Heart right ventricle (tissue), 16 donors: ENCODE data around the gene CSMD2. TPM values are rescaled to one million over a fixed set of nuclear protein-coding genes. Genes with fewer than 3 reads are reported as not detected.

Experiments
- ATAC-seq, 8 donors: fragments of 200-7000 bp; cut with Tn5 transposase; one replicate each; pipeline ENCODE4 v1.9.1; 2020; ENCODE audit warnings: mild to moderate bottlenecking in 8 of 8, moderate library complexity in 8 of 8, moderate number of reproducible peaks in 1 of 8
- DNase-seq, 2 donors: peaks; one replicate each; pipeline ENCODE4 v3.0.0-alpha.2; 2020
- H3K27ac ChIP-seq, 10 donors: fragments of 200-600 bp; sonication (generic) in 2 of 10; one replicate each; pipeline versions ENCODE4 v1.5.0 to v1.8.0; 2020 to 2022; ENCODE audit warnings: mild to moderate bottlenecking in 3 of 10
- H3K27me3 ChIP-seq, 7 donors: fragments of 200-600 bp; one replicate each; pipeline ENCODE4 v1.8.0; 2021 to 2022; ENCODE audit warnings: mild to moderate bottlenecking in 2 of 7
- H3K36me3 ChIP-seq, 9 donors: fragments of 200-600 bp; sonication (generic) in 1 of 9; one replicate each; pipeline versions ENCODE4 v1.5.0 to v1.8.0; 2020 to 2022; ENCODE audit warnings: mild to moderate bottlenecking in 2 of 9
- H3K4me1 ChIP-seq, 9 donors: fragments of 200-600 bp; sonication (generic) in 1 of 9; one replicate each; pipeline versions ENCODE4 v1.5.0 to v1.8.0; 2020 to 2022; ENCODE audit warnings: mild to moderate bottlenecking in 4 of 9
- H3K4me3 ChIP-seq, 10 donors: fragments of 200-600 bp; sonication (generic) in 2 of 10; one replicate each; pipeline versions ENCODE4 v1.5.0 to v1.8.0; 2020 to 2022; ENCODE audit warnings: mild to moderate bottlenecking in 7 of 10, moderate library complexity in 2 of 10
- H3K9me3 ChIP-seq, 11 donors: fragments of 200-600 bp in 10 of 11; sonication (generic) in 2 of 11; one replicate each; pipeline versions ENCODE4 v1.5.0 to v1.8.0; 2013 to 2022; ENCODE audit warnings: mild to moderate bottlenecking in 2 of 11, control low read depth in 1 of 11, moderate library complexity in 1 of 11
- WGBS, 2 donors: extraction: QIAGEN DNeasy Blood & Tissue Kit; methylation state at CpG; one replicate each; pipeline ENCODE4 v1.1.7; 2013; ENCODE audit warnings: inconsistent platforms in 1 of 2; 5-methylcytosine and 5-hydroxymethylcytosine counted together
- intact Hi-C, 10 donors: fragments of 100-400 bp; cut with DNase I; formaldehyde crosslinking; loops; one replicate each; pipeline versions ENCODE4 v1.11.1 to v1.14.2; 2022
- polyA plus RNA-seq, 2 donors: library from polyadenylated mRNA; stranded (reverse); fragments of 200-250 nt; gene quantifications; one replicate each; pipeline ENCODE4 v1.2.3, GENCODE V29; 2013
- total RNA-seq, 10 donors: library from RNA; stranded (reverse); fragmentation: NEBNext Ultra II Directional in 3 of 10; extraction: Animal tissue kit (Norgen Biotek cat#: 25700) in 3 of 10; gene quantifications; one replicate each; pipeline versions ENCODE4 v1.2.1 to v1.2.4, GENCODE V29; 2021 to 2023
- TF ChIP-seq, protein P1 (sequence below), 9 donors: fragments of 200-600 bp; sonication (generic) in 2 of 9; IDR thresholded peaks; one replicate each; pipeline versions ENCODE4 v1.5.0 to v1.8.0; 2021 to 2022; ENCODE audit warnings: antibody characterized with exemption in 9 of 9, mild to moderate bottlenecking in 5 of 9, moderate library complexity in 1 of 9
- donor health status: Arrhythmogenic right ventricular cardiomyopathy.
- donor health status: ischemic (EF 13 %, LVEDD 7.1; RV severe dilation, severe dysfunction).
- donor health status: healthy with polysubstance abuse.
- donor health status: DM: no; HTN: yes; CAD: no.
- donor health status: DM: no; HTN: no; CAD: no.
- donor health status: ischemic (EF 25% LVEDD 6.9; RV normal size, moderate dysfunction).
- donor health status: ischemic (EF 25% LVEDD 5.7; RV mildly dilated, moderate dysfunction).
- donor health status: healthy.
- donor health status: DM: yes; HTN: yes; CAD: no.
- donor health status: Ischemic cardiomyopathy.
- donor health status: ischemic (EF 35%, LVEDD 5.7; RV mildly dilated, moderate dysfunction).
- donor health status: nonischemic (EF 11% LVEDD 7.7; RV severe dilation, severe dysfunction).
- donor health status: DM: yes; HTN: yes; CAD: no.
- donor health status: PGD.
- donor health status: ischemic (EF 29% LVEDD 5.4; RV normal size, mild dysfunction).
- donor health status: nonischemic (EF 23%, LVEDD 6.1; RV moderate dilation, normal function).

Gene CSMD2
- total and polyA plus RNA-seq, 12 donors: 0.04 to 0.97 (median 0.14) TPM; not detected in 1

DNA sequence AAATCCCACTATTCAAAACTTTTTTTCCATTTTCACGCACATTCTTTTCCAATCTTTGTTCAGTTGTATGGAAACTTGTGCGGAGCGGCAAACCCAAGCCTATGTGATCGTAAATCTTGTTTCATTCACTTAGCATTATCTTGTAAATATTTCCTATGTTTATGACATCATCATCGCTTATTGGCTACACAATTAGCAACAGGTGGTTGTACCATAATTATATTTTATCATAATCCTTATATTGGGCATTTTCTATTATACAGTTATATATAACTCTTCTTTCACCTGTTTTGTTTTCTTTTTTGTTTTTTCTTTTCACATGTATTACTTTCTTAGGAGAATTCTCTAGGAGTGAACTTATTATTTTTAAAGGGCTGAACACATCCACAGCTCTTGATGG is 627.1 kb downstream of the CSMD2 start:
- H3K27me3 ChIP-seq: no peaks in the 10 kb centered on the region
- H3K4me3 ChIP-seq: no peak overlapping the region
- no peaks in the 10 kb centered on the region for H3K4me1 ChIP-seq
- H3K27ac ChIP-seq: no peak overlapping the region
- WGBS, 2 donors: 95 to 97% methylated on average over 5 of the region's 5 CpGs
- DNase-seq: no peak
- intact Hi-C loops: no loop called here
- no peak for ATAC-seq
- no peaks in the 10 kb centered on the region for H3K36me3 ChIP-seq
- TF ChIP-seq, protein P1, sequence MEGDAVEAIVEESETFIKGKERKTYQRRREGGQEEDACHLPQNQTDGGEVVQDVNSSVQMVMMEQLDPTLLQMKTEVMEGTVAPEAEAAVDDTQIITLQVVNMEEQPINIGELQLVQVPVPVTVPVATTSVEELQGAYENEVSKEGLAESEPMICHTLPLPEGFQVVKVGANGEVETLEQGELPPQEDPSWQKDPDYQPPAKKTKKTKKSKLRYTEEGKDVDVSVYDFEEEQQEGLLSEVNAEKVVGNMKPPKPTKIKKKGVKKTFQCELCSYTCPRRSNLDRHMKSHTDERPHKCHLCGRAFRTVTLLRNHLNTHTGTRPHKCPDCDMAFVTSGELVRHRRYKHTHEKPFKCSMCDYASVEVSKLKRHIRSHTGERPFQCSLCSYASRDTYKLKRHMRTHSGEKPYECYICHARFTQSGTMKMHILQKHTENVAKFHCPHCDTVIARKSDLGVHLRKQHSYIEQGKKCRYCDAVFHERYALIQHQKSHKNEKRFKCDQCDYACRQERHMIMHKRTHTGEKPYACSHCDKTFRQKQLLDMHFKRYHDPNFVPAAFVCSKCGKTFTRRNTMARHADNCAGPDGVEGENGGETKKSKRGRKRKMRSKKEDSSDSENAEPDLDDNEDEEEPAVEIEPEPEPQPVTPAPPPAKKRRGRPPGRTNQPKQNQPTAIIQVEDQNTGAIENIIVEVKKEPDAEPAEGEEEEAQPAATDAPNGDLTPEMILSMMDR (IDR thresholded peaks at IDR 0.05): no peak
- H3K9me3 ChIP-seq: no peaks in the 10 kb centered on the region

DNA sequence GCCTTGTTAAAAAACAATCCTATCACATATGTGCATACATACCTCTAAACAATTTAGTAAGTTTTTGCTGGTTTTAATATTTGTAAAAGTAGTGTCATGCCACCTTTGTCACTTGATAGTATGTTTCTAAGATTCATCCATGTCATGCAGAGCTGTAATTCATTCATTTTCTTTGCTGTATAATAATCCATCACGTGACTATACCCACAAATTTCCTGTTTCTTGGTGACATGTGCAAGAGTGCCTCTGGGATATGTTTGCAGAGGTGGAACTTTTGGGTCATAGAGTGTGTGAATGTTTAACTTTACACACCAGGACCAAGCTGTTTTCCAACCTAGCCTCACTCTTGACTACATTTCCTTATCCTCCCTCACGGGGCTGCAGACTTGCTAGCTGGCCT is 629.7 kb downstream of the CSMD2 start:
- H3K4me1 ChIP-seq: no peaks in the 10 kb centered on the region
- H3K4me3 ChIP-seq: no peak overlapping the region
- TF ChIP-seq, protein P1 (IDR thresholded peaks at IDR 0.05): no peak
- WGBS, 2 donors: 85 to 86% methylated on average over 2 of the region's 2 CpGs
- DNase-seq (no peak), ATAC-seq (no peak)
- no peaks in the 10 kb centered on the region for H3K9me3 ChIP-seq
- no peaks in the 10 kb centered on the region for H3K36me3 ChIP-seq
- H3K27me3 ChIP-seq: no peaks in the 10 kb centered on the region
- H3K27ac ChIP-seq: no peak overlapping the region
- intact Hi-C loops: no loop called here

DNA sequence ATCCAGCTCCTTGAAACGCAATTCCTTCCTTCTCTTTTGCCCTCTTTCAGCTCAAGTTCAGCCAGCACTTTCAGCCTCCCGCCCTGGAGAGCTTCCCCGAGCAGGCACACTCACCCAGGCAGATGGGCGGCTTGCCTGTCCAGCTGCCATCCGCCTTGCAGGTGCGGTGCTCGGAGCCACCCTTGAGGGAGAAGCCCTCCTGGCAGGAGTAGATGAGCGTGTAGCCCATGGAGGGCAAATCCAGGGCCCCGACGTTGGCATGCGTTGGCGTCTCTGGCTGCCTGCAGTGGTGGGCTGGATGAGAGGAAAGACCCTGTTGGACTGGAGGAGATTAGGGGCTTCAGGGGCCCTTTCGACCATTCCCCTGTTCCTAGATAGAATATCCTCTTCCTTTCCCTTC is 632.1 kb downstream of the CSMD2 start:
- ATAC-seq (no peak), DNase-seq (no peak)
- H3K27me3 ChIP-seq: no peaks in the 10 kb centered on the region
- intact Hi-C loops: no loop called here
- TF ChIP-seq, protein P1 (IDR thresholded peaks at IDR 0.05): no peak
- no peaks in the 10 kb centered on the region for H3K36me3 ChIP-seq
- no peak overlapping the region for H3K4me3 ChIP-seq
- H3K4me1 ChIP-seq: no peaks in the 10 kb centered on the region
- H3K9me3 ChIP-seq: no peaks in the 10 kb centered on the region
- 92 to 93% methylated on average over 13 of the region's 13 CpGs for WGBS, 2 donors
- no peak overlapping the region for H3K27ac ChIP-seq

DNA sequence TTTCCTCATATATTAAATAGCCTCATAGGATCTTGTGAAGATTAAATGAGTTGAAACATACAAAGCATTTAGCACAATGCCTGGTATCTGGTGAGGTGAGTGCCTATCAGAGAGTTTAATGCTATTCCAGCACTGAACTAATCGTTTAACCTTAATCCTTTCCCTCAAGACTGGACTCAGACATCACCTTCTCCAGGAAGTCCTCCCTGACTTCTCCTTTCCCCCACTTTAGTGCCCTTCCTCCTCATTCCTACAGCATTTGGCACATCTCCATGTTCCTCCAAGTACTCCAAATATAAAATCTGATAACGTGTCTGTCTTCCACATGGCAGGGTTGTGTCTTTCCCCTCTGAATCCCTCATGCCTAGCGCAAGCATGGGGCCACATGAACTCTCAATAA is 632.8 kb downstream of the CSMD2 start:
- ATAC-seq: no peak
- Histone ChIP-seq H3K9me3 (no peaks in the 10 kb centered on the region), H3K36me3 (no peaks in the 10 kb centered on the region), H3K4me1 (no peaks in the 10 kb centered on the region), H3K4me3 (no peak overlapping the region), H3K27me3 (no peaks in the 10 kb centered on the region), H3K27ac (no peak overlapping the region)
- WGBS, 2 donors: 70 to 79% methylated on average over 3 of the region's 3 CpGs
- intact Hi-C loops: no loop called here
- no peak for DNase-seq
- TF ChIP-seq, protein P1 (IDR thresholded peaks at IDR 0.05): no peak

DNA sequence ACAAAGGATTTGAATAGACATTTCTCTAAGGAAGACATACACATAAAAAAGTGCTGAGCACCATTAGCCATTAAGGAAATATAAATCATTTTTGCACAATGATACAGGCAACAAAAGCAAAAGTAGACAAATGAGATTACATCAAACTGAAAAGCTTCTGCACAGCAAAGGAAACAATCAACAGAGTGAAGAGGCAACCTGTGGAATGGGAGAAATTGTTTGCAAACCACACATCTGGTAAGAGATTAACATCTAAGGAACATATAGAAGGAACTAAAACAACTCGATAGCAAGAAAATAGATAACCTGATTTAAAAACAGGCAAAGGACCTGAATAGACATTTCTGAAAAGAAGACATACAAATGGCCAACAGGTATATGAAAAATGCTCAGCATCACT is 635.1 kb downstream of the CSMD2 start:
- H3K9me3 ChIP-seq: no peaks in the 10 kb centered on the region
- no peak overlapping the region for H3K4me3 ChIP-seq
- WGBS, 2 donors: 82 to 84% methylated on average over 1 of the region's 1 CpG
- intact Hi-C loops: no loop called here
- no peaks in the 10 kb centered on the region for H3K36me3 ChIP-seq
- no peaks in the 10 kb centered on the region for H3K27me3 ChIP-seq
- no peak for DNase-seq
- TF ChIP-seq, protein P1 (IDR thresholded peaks at IDR 0.05): no peak
- no peak overlapping the region for H3K27ac ChIP-seq
- H3K4me1 ChIP-seq: no peaks in the 10 kb centered on the region
- no peak for ATAC-seq
